K562 (cell line): Measurements from ENCODE around the gene LRRIQ4. TPM values are rescaled to one million over a fixed set of nuclear protein-coding genes. Genes with fewer than 3 reads are reported as not detected.
A peak's percentile ranks its signal among the peaks of the same experiment; 100 is the strongest.

Experiments used
- ELF4 ChIP-seq: fragments of 450-650 bp; formaldehyde crosslinking; IDR thresholded peaks from 2 replicates; pipeline ENCODE4 v1.4.0; 2022; ENCODE audit warnings: missing genetic modification characterization
- FOSL1 ChIP-seq: fragments of 200-800 bp; sonication (Bioruptor generic); conservative IDR thresholded peaks from 2 replicates; pipeline ENCODE4 v1.6.1; 2016; ENCODE audit warnings: missing genetic modification characterization, missing compliant biosample characterization
- HOXB6 ChIP-seq: fragments of 250-450 bp; sonication (Bioruptor Pico); IDR thresholded peaks from 2 replicates; pipeline ENCODE4 v1.5.1; 2022; ENCODE audit warnings: mild to moderate bottlenecking, borderline replicate concordance
- JUN ChIP-seq, 2 experiments: sonication (generic) in 1 of 2; formaldehyde crosslinking in 1 of 2; IDR thresholded peaks; 2 replicates each; pipeline versions ENCODE4 v1.6.1 to v1.8.0; 2012 to 2022; ENCODE audit warnings: borderline replicate concordance in 2 of 2, mild to moderate bottlenecking in 2 of 2, improper control_type of control experiment in 1 of 2, low read depth in 1 of 2, low read length in 1 of 2, missing genetic modification reagents in 1 of 2
- KAT8 ChIP-seq: fragments of 450-650 bp; IDR thresholded peaks from 2 replicates; pipeline ENCODE4 v1.6.1; 2016; ENCODE audit warnings: low read depth, mild to moderate bottlenecking
- KLF6 ChIP-seq: fragments of 250-450 bp; sonication (Bioruptor Pico); IDR thresholded peaks from 2 replicates; pipeline ENCODE4 v1.4.0; 2020; ENCODE audit warnings: mild to moderate bottlenecking, moderate library complexity, borderline replicate concordance
- MTA1 ChIP-seq: fragments of 450-650 bp; IDR thresholded peaks from 2 replicates; pipeline ENCODE4 v1.6.1; 2017; ENCODE audit warnings: borderline replicate concordance
- NBN ChIP-seq: fragments of 450-650 bp; IDR thresholded peaks from 2 replicates; pipeline ENCODE4 v1.6.1; 2016; ENCODE audit warnings: low read depth, mild to moderate bottlenecking
- OTX1 ChIP-seq: fragments of 450-650 bp; formaldehyde crosslinking; IDR thresholded peaks from 2 replicates; pipeline ENCODE4 v1.4.0; 2022; ENCODE audit warnings: mild to moderate bottlenecking
- PCBP2 ChIP-seq: fragments of 200-400 bp; formaldehyde crosslinking; IDR thresholded peaks from 2 replicates; pipeline ENCODE4 v1.6.1; 2018; ENCODE audit warnings: low read length, low read depth, mild to moderate bottlenecking, moderate library complexity; ENCODE audit not compliant: poor library complexity, severe bottlenecking
- RAD21 ChIP-seq, 2 experiments: fragments of 250-450 bp in 1 of 2; fragments of 450-650 bp in 1 of 2; sonication (Bioruptor Pico) in 1 of 2; formaldehyde crosslinking in 1 of 2; IDR thresholded peaks in 1 of 2; conservative IDR thresholded peaks in 1 of 2; 2 replicates each; pipeline versions ENCODE4 v1.4.0 to v1.8.0; 2020 to 2022; ENCODE audit warnings: mild to moderate bottlenecking in 2 of 2, moderate library complexity in 1 of 2
- RBFOX2 ChIP-seq: fragments of 200-400 bp; formaldehyde crosslinking; IDR thresholded peaks from 2 replicates; pipeline ENCODE4 v1.6.1; 2017; ENCODE audit warnings: low read depth, mild to moderate bottlenecking, low read length, moderate library complexity
- RCOR1 ChIP-seq, 2 experiments: IDR thresholded peaks; 2 replicates each; pipeline ENCODE4 v1.6.1; 2012; ENCODE audit warnings: low read depth in 2 of 2, low read length in 2 of 2, borderline replicate concordance in 1 of 2, improper control_type of control experiment in 1 of 2
- RFX5 ChIP-seq: IDR thresholded peaks from 2 replicates; pipeline ENCODE4 v1.6.1; 2011; ENCODE audit warnings: low read depth, mild to moderate bottlenecking, improper control_type of control experiment, low read length
- SIN3B ChIP-seq: fragments of 450-650 bp; IDR thresholded peaks from 2 replicates; pipeline ENCODE4 v1.6.1; 2017; ENCODE audit warnings: low read depth, mild to moderate bottlenecking, moderate library complexity
- ZNF239 ChIP-seq: fragments of 250-450 bp; sonication (Bioruptor Pico); IDR thresholded peaks from 2 replicates; pipeline ENCODE4 v1.4.0; 2020; ENCODE audit warnings: mild to moderate bottlenecking
- polyA plus RNA-seq, 8 experiments: library from polyadenylated mRNA; depleted of rRNA in 4 of 8; stranded (reverse) in 5 of 8; unstranded in 3 of 8; fragments of >200 nt; fragmentation: Nextera tagmentation in 2 of 8; fragmentation: Illumina TruSeq in 1 of 8; extraction: Ambion mirVana in 2 of 8; extraction: Trizol in 1 of 8; gene quantifications; 2 replicates each; pipeline versions ENCODE4 v1.2.1 to v1.2.3, GENCODE V29; 2011 to 2014; ENCODE audit warnings: inconsistent platforms in 1 of 8, missing spikeins in 1 of 8
- total RNA-seq, 7 experiments: library from RNA; depleted of rRNA in 6 of 7; stranded (reverse); fragments of >200 nt in 6 of 7; fragmentation: Illumina TruSeq in 2 of 7; extraction: Trizol in 2 of 7; gene quantifications; 2 replicates each; pipeline versions ENCODE4 v1.2.1 to v1.2.3, GENCODE V29; 2011 to 2021; ENCODE audit warnings: low replicate concordance in 1 of 7
- TF ChIP-seq, protein P1 (sequence below): sonication (generic); formaldehyde crosslinking; IDR thresholded peaks from 2 replicates; pipeline ENCODE4 v1.8.0; 2023; ENCODE audit warnings: missing genetic modification reagents, mild to moderate bottlenecking, borderline replicate concordance
- TF ChIP-seq, protein P2 (sequence below): sonication (generic); formaldehyde crosslinking; IDR thresholded peaks from 2 replicates; pipeline ENCODE4 v1.8.0; 2022; ENCODE audit warnings: missing genetic modification reagents, mild to moderate bottlenecking, borderline replicate concordance

The LRRIQ4 gene
- total and polyA plus RNA-seq, 9 of the 15 experiments (the other 6 are each of a cell fraction or from before 2014, with no cell fraction given), result not detected

DNA sequence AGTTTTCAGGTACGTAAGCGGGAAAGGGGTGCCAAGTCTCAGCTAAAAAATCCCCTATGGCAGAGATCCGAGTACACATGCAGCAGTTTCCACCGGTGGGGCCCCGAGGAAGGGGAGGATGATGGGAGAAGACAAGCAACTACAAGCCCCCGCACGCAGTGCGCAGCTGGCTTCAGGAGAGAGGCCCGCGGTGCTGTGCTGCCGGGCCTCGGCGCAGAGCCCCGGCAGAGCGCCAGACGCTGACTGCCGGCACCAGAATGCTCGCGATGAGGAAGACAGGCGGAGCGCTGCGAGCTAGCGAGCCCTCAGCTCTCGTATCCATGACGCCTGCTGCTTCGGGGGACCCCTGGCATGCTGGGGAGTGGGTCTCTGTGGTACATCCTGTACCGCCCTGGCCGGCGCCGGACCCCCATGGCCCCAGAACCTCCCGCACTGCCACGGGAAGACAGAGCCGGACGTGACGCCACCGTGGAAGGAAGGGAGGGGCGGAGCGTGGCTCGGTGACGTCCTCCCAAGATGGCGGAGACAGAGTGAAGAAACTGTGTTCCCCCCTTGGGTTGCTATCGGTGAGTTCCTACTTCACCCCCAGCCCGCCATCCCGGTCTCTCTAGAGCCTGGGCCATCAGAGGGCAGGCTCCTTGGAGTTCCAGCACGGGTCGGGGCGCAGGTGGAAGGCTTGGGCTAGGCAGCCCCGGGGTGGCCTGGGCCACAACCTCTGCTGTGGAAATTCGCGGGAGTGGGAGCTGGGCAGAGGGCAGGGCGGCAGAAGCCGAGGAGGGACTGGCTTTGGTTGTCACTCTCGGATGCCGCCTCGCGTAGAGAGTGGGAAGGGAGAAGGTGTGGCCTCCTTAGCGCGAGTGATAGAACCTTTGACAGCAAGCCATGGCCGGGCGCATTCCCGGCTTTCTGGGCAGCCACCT lies 39.5 kb upstream of the LRRIQ4 start, which contains the start of gene MYNN (continued):
- TF ChIP-seq, protein P1, sequence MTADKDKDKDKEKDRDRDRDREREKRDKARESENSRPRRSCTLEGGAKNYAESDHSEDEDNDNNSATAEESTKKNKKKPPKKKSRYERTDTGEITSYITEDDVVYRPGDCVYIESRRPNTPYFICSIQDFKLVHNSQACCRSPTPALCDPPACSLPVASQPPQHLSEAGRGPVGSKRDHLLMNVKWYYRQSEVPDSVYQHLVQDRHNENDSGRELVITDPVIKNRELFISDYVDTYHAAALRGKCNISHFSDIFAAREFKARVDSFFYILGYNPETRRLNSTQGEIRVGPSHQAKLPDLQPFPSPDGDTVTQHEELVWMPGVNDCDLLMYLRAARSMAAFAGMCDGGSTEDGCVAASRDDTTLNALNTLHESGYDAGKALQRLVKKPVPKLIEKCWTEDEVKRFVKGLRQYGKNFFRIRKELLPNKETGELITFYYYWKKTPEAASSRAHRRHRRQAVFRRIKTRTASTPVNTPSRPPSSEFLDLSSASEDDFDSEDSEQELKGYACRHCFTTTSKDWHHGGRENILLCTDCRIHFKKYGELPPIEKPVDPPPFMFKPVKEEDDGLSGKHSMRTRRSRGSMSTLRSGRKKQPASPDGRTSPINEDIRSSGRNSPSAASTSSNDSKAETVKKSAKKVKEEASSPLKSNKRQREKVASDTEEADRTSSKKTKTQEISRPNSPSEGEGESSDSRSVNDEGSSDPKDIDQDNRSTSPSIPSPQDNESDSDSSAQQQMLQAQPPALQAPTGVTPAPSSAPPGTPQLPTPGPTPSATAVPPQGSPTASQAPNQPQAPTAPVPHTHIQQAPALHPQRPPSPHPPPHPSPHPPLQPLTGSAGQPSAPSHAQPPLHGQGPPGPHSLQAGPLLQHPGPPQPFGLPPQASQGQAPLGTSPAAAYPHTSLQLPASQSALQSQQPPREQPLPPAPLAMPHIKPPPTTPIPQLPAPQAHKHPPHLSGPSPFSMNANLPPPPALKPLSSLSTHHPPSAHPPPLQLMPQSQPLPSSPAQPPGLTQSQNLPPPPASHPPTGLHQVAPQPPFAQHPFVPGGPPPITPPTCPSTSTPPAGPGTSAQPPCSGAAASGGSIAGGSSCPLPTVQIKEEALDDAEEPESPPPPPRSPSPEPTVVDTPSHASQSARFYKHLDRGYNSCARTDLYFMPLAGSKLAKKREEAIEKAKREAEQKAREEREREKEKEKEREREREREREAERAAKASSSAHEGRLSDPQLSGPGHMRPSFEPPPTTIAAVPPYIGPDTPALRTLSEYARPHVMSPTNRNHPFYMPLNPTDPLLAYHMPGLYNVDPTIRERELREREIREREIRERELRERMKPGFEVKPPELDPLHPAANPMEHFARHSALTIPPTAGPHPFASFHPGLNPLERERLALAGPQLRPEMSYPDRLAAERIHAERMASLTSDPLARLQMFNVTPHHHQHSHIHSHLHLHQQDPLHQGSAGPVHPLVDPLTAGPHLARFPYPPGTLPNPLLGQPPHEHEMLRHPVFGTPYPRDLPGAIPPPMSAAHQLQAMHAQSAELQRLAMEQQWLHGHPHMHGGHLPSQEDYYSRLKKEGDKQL, result 0 out of 2 replicates have a peak, but pooled peaks have one; percentile 61
- TF ChIP-seq SIN3B, result peak; percentile 91
- no peak for TF ChIP-seq MTA1
- 0 out of 2 replicates have a peak, but pooled peaks have one; percentile 40 for TF ChIP-seq KLF6 (CRISPR knock-in tag)
- peak in 1 of 2 experiments; percentile 29; a peak in 2 of 4 replicates for TF ChIP-seq RAD21 (CRISPR knock-in tag; conservative IDR thresholded peaks at IDR 0.05 in 1 of 2, IDR thresholded peaks at IDR 0.05 in 1 of 2)
- TF ChIP-seq HOXB6 (CRISPR knock-in tag), result no peak
- no peak for TF ChIP-seq KAT8
- peak; percentile 67; the same call in 1 of the 2 replicates for TF ChIP-seq NBN
- peak; percentile 68 for TF ChIP-seq OTX1 (CRISPR knock-in tag)
- TF ChIP-seq RBFOX2, result peak; percentile 99
- TF ChIP-seq, protein P2, sequence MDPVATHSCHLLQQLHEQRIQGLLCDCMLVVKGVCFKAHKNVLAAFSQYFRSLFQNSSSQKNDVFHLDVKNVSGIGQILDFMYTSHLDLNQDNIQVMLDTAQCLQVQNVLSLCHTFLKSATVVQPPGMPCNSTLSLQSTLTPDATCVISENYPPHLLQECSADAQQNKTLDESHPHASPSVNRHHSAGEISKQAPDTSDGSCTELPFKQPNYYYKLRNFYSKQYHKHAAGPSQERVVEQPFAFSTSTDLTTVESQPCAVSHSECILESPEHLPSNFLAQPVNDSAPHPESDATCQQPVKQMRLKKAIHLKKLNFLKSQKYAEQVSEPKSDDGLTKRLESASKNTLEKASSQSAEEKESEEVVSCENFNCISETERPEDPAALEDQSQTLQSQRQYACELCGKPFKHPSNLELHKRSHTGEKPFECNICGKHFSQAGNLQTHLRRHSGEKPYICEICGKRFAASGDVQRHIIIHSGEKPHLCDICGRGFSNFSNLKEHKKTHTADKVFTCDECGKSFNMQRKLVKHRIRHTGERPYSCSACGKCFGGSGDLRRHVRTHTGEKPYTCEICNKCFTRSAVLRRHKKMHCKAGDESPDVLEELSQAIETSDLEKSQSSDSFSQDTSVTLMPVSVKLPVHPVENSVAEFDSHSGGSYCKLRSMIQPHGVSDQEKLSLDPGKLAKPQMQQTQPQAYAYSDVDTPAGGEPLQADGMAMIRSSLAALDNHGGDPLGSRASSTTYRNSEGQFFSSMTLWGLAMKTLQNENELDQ (CRISPR knock-in tag), result no peak
- no peak for TF ChIP-seq RFX5
- TF ChIP-seq ZNF239, result 0 out of 2 replicates have a peak, but pooled peaks have one; percentile 12
- no peak for TF ChIP-seq PCBP2
- TF ChIP-seq FOSL1 (tag), result peak; percentile 50; the same call in 1 of the 2 replicates
- TF ChIP-seq JUN (IDR thresholded peaks at IDR 0.05; ENCODE audit: borderline replicate concordance, low read depth, low read length), result peak; percentile 66; the same call in 1 of the 2 replicates
- TF ChIP-seq JUN (CRISPR knock-in tag; IDR thresholded peaks at IDR 0.05; ENCODE audit: borderline replicate concordance), result peak; percentile 37; the same call in 1 of the 2 replicates
- no peak for TF ChIP-seq ELF4 (CRISPR knock-in tag)
- TF ChIP-seq RCOR1 (IDR thresholded peaks at IDR 0.05; ENCODE audit: borderline replicate concordance in 1 of 2, low read depth in 2 of 2, low read length in 2 of 2), result no peak
